Nephron (organoid): ENCODE measurements around the gene CUBN.

Experiments
- H3K27ac Mint-ChIP-seq, 3 experiments: 2 replicates each; pipeline ENCODE4 v1.8.0; 2020; ENCODE audit warnings: mixed read lengths in 3 of 3, mild to moderate bottlenecking in 2 of 3, moderate library complexity in 1 of 3
- H3K27me3 Mint-ChIP-seq: 2 replicates; pipeline ENCODE4 v1.8.0; 2021; ENCODE audit warnings: low read depth, mild to moderate bottlenecking, moderate library complexity, mixed read lengths
- H3K36me3 Mint-ChIP-seq: 2 replicates; pipeline ENCODE4 v1.8.0; 2020; ENCODE audit warnings: low read depth, mixed read lengths
- H3K4me1 Mint-ChIP-seq: 2 replicates; pipeline ENCODE4 v1.8.0; 2020; ENCODE audit warnings: mixed read lengths
- H3K4me3 Mint-ChIP-seq, 3 experiments: 2 replicates each; pipeline ENCODE4 v1.8.0; 2020; ENCODE audit warnings: mild to moderate bottlenecking in 3 of 3, mixed read lengths in 3 of 3, moderate library complexity in 2 of 3
- H3K9me3 Mint-ChIP-seq: 2 replicates; pipeline ENCODE4 v1.8.0; 2020; ENCODE audit warnings: mixed read lengths
- TF ChIP-seq, protein P1 (sequence below), 3 experiments: fragments of 200-600 bp; sonication (generic); IDR thresholded peaks; one replicate each; pipeline ENCODE4 v1.5.0; 2021; ENCODE audit warnings: antibody characterized with exemption in 3 of 3; ENCODE audit not compliant: unreplicated experiment in 3 of 3

The CUBN gene

DNA sequence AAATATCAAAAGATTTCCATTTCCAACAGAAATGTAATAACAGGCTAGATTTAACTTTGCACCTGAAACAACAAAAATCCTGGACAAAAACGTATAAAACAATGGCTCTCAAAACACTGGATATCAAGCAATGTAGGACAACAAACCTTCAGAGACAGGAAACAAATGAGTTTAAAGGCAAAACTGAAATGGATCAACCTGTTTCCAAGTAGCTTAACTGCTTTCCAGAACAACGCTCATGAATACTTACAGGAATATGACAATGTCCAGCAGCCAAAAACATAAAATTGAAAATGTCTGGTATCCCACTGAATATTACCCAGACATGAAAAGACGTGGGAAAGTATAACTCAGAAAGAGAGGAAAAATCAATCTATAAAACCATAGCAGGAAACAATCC is 62.8 kb downstream of the CUBN start:
- Mint-ChIP-seq H3K36me3 (peaks cover 4% of the 10 kb centered on the region), H3K27ac (peak overlapping the region in 2 of 3 experiments; percentile 61 to 80), H3K4me3 (no peak overlapping the region), H3K27me3 (no peaks in the 10 kb centered on the region), H3K9me3 (no peaks in the 10 kb centered on the region), H3K4me1 (peaks cover 54% of the 10 kb centered on the region)
- TF ChIP-seq, protein P1, sequence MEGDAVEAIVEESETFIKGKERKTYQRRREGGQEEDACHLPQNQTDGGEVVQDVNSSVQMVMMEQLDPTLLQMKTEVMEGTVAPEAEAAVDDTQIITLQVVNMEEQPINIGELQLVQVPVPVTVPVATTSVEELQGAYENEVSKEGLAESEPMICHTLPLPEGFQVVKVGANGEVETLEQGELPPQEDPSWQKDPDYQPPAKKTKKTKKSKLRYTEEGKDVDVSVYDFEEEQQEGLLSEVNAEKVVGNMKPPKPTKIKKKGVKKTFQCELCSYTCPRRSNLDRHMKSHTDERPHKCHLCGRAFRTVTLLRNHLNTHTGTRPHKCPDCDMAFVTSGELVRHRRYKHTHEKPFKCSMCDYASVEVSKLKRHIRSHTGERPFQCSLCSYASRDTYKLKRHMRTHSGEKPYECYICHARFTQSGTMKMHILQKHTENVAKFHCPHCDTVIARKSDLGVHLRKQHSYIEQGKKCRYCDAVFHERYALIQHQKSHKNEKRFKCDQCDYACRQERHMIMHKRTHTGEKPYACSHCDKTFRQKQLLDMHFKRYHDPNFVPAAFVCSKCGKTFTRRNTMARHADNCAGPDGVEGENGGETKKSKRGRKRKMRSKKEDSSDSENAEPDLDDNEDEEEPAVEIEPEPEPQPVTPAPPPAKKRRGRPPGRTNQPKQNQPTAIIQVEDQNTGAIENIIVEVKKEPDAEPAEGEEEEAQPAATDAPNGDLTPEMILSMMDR (IDR thresholded peaks at IDR 0.05; ENCODE audit: unreplicated experiment in 3 of 3), result no peak

DNA sequence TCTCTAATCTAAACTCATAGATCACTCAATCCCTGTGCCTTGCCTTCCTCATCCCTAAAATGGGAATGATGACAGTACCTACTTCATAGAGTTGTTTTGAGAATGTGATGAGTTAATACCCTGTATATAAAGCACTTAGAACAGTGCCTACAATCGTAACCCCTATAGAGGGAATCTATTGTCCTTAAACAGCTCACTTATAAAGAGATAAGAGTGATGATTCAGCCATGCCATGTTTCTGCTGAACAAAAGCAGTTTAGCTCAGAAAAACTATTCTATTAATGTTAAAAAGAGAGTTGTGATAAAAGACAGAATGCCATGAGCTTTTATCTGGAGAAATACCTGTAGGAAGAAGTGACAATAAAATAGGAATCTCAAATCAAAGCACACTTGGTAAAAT is 63.6 kb downstream of the CUBN start:
- H3K27me3 Mint-ChIP-seq, result no peaks in the 10 kb centered on the region
- no peaks in the 10 kb centered on the region for H3K9me3 Mint-ChIP-seq
- H3K4me3 Mint-ChIP-seq, result no peak overlapping the region
- peaks cover 62% of the 10 kb centered on the region for H3K4me1 Mint-ChIP-seq
- H3K27ac Mint-ChIP-seq, result peak overlapping the region in 2 of 3 experiments; percentile 28 to 61
- peaks cover 4% of the 10 kb centered on the region for H3K36me3 Mint-ChIP-seq
- TF ChIP-seq, protein P1 (IDR thresholded peaks at IDR 0.05; ENCODE audit: unreplicated experiment in 3 of 3), result no peak

DNA sequence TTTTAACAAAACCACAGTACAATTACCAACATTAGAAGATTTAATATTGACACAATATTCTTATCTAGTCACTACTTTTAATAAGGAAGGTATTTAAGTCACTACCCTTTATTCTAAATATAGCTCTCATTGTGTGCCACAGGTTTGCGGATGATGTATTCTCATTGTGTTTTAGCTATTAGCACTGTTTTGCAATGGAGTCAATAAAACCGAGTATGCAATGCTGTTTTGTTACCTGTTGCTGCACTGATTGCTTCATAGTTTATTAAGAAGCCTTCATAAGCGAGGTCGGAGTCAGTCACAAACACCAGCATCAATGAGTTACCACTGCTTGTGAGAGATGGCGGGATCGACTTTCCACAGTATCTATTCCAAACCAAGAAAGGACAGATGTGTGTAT is 64.3 kb downstream of the CUBN start:
- Mint-ChIP-seq H3K36me3 (no peaks in the 10 kb centered on the region), H3K9me3 (no peaks in the 10 kb centered on the region), H3K27me3 (no peaks in the 10 kb centered on the region), H3K4me1 (peaks cover 64% of the 10 kb centered on the region), H3K4me3 (no peak overlapping the region), H3K27ac (peak overlapping the region; percentile 9 to 59 (median 26))
- TF ChIP-seq, protein P1 (IDR thresholded peaks at IDR 0.05; ENCODE audit: unreplicated experiment in 3 of 3), result no peak

DNA sequence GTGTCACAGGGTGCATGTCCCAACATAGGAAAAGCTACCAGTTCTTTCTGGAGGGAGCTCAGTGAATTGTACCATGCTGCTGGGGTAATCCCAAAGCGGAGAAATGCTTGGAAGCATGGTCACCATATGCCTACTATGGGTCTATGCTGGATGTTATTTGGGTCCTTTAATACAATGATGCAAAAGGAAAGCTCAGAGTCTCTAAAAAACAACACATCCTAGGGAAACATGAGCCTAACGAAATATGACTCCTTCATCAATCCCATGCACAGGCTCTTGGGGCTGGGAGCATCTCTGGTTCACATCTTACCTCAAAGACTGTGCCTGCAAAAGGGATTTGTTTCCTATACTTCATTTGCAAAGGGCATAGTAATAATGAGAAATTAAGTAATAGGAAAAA is 65.2 kb downstream of the CUBN start:
- H3K4me3 Mint-ChIP-seq, result no peak overlapping the region
- H3K36me3 Mint-ChIP-seq, result no peaks in the 10 kb centered on the region
- TF ChIP-seq, protein P1 (IDR thresholded peaks at IDR 0.05; ENCODE audit: unreplicated experiment in 3 of 3), result no peak
- no peaks in the 10 kb centered on the region for H3K9me3 Mint-ChIP-seq
- H3K27ac Mint-ChIP-seq, result peak overlapping the region in 1 of 3 experiments; percentile 90
- peaks cover 69% of the 10 kb centered on the region for H3K4me1 Mint-ChIP-seq
- H3K27me3 Mint-ChIP-seq, result no peaks in the 10 kb centered on the region

DNA sequence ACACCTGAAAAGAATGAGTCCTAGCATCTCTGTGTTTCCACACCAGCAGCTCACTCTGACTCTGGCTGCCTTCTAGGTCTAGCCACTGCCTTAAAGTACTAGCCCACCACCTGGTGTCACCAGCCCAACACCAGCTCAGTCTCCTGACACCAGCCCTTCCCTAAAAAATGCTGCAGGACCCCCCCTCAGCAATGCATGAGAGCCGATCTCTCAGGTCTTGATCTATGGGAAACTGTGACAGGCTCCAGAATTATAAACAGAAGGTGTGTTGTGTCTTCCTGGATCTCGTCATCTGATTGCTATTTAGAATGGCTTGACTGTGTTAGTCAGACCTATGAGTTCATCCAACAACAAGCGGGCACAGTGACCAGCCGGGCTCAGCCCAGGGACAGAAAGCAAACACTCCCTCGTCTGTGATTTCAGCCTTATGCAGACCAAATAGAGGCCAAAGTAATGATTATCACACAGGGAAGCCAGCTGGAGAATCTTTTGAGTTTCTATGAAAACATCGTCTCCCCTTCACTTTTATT is 66.6 kb downstream of the CUBN start:
- TF ChIP-seq, protein P1 (IDR thresholded peaks at IDR 0.05; ENCODE audit: unreplicated experiment in 3 of 3), result no peak
- Mint-ChIP-seq H3K27ac (peak overlapping the region; percentile 90 to 97 (median 90)), H3K27me3 (no peaks in the 10 kb centered on the region), H3K4me3 (no peak overlapping the region), H3K36me3 (no peaks in the 10 kb centered on the region), H3K9me3 (no peaks in the 10 kb centered on the region), H3K4me1 (peaks cover 80% of the 10 kb centered on the region)

DNA sequence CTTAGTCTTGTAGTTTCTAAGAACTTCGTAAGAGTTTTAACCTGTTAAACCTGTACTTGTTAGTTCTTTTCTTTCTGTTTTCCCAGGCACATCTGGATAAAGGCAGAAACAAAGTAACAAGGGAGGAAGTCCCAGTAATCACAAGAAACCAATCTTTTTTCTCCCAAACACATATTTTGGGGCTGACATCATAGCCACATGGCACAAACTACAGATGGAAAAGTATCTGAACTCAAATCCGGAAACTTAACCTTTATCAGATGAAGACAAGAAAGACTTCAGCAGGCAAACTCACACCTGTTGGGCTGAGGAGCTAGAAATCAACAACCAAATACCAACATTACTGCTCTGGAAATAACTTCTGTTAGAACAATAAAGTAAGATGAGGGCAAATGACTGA is 67.1 kb downstream of the CUBN start:
- Mint-ChIP-seq H3K4me3 (no peak overlapping the region), H3K9me3 (no peaks in the 10 kb centered on the region), H3K36me3 (no peaks in the 10 kb centered on the region), H3K4me1 (peaks cover 79% of the 10 kb centered on the region), H3K27me3 (no peaks in the 10 kb centered on the region), H3K27ac (peak overlapping the region; percentile 90 to 97 (median 90))
- TF ChIP-seq, protein P1 (IDR thresholded peaks at IDR 0.05; ENCODE audit: unreplicated experiment in 3 of 3), result no peak
